ENCODE data around the gene SLC2A1. TPM values are rescaled to one million over a fixed set of nuclear protein-coding genes. Genes with fewer than 3 reads are reported as not detected.

The SLC2A1 gene
- total RNA-seq, 4 donors from 2014 or later, result 238 to 883 (median 448) TPM

DNA sequence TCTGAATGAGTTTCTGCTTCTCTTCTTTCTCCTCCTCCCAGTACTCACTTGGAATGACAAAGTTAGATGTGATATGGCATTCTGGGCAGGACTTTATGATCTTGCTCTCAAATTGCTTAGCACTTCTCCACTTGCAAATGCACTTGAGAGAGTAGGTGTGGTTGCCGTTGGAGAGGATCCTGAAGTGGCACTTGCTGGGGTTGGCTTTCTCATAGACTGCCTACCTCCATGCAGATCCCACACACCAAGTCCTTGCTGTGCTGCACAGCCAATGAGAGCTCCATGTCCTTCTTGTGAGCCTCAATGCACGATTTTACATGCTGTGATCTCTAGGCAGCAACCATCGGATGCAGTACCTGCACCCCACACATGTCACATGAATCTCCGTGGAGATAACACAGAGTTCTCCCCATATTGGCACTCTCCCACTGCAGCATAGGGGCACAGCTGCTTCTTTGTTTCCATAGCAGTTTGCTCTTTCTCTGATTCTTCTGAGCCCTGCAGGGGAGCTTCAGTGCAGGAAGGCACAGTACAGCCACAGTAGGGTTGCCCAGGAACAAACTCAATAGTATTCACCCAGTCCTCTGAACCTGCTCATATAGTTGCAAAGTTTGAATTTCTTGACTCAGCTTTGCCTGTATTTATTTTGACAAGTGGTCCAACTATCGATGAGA, 67.1 kb downstream of the SLC2A1 start:
- Histone ChIP-seq H3K9me3 (no peaks in the 10 kb centered on the region), H3K27ac (no peak overlapping the region), H3K36me3 (no peaks in the 10 kb centered on the region), H3K4me1 (no peaks in the 10 kb centered on the region), H3K4me3 (no peak overlapping the region), H3K27me3 (peaks cover 0 to 3% (median 0%) of the 10 kb centered on the region in 4 donors)
- 64 to 69% methylated on average over 4 to 5 of the region's 5 CpGs for WGBS, 2 donors
- DNase-seq, result no peak
- intact Hi-C loops (cut with DNase I), result no loop called here
- TF ChIP-seq, protein P1, sequence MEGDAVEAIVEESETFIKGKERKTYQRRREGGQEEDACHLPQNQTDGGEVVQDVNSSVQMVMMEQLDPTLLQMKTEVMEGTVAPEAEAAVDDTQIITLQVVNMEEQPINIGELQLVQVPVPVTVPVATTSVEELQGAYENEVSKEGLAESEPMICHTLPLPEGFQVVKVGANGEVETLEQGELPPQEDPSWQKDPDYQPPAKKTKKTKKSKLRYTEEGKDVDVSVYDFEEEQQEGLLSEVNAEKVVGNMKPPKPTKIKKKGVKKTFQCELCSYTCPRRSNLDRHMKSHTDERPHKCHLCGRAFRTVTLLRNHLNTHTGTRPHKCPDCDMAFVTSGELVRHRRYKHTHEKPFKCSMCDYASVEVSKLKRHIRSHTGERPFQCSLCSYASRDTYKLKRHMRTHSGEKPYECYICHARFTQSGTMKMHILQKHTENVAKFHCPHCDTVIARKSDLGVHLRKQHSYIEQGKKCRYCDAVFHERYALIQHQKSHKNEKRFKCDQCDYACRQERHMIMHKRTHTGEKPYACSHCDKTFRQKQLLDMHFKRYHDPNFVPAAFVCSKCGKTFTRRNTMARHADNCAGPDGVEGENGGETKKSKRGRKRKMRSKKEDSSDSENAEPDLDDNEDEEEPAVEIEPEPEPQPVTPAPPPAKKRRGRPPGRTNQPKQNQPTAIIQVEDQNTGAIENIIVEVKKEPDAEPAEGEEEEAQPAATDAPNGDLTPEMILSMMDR (IDR thresholded peaks at IDR 0.05), result no peak
- no peak for TF ChIP-seq POLR2A (IDR thresholded peaks at IDR 0.05)

DNA sequence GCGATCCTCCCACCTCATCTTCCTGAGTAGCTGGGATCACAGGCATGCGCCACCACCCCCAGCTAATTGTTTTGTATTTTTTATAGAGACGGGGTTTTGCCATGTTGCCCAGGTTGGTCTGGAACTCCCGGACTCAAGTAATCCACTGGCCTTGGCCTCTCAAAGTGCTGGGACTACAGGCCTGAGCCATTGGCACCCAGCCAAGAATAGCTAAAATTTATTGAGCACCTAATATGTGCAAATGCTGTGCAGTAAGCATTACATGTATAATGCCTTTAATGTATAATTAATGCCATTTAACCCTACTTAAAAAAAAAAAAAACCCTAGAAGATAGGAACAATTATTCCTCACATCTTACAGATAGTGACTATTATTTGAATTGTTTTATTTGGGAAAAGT, 69.4 kb downstream of the SLC2A1 start:
- WGBS, 2 donors, result 94 to 96% methylated on average over 2 to 3 of the region's 4 CpGs
- H3K27ac ChIP-seq, result no peak overlapping the region
- no peak overlapping the region for H3K4me3 ChIP-seq
- H3K27me3 ChIP-seq, result peaks cover 0 to 8% (median 0%) of the 10 kb centered on the region in 4 donors
- H3K36me3 ChIP-seq, result no peaks in the 10 kb centered on the region
- intact Hi-C loops (cut with DNase I), result no loop called here
- no peaks in the 10 kb centered on the region for H3K9me3 ChIP-seq
- no peak for TF ChIP-seq POLR2A (IDR thresholded peaks at IDR 0.05)
- TF ChIP-seq, protein P1 (IDR thresholded peaks at IDR 0.05), result no peak
- H3K4me1 ChIP-seq, result no peaks in the 10 kb centered on the region
- DNase-seq, result no peak

DNA sequence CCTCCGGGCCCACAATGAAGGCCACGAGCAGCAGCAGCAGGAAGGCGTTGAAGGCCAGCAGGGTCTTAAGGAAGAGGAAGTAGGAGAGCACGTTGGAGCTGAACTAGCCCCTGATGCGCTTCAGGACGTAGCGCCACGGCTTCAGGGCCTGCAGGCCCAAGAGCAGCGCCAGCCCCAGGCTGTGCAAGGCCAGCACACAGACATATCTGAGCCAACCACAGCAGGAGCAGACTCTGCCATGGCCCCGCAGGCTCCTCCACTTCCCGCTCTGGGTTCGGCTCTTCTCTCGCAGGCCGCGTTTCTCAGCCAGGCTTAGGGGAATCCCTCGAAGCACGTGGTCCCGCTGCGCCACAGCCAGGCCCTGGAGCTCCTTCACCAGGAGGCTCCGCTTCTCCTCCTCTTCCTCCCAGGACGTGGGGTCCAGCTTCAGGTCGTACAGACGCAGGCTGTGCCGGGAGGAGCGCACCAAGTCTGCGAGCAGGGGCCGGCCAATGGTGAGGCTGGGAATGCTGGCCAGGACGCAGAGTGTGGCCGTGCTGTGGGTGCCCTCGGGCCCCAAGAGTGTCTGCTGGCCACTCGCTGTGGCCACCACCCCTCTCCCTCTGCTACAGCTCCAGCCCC, 70.5 kb downstream of the SLC2A1 start:
- WGBS, 2 donors, result 60 to 90% methylated on average over 1 to 15 of the region's 31 CpGs
- Histone ChIP-seq H3K27me3 (peaks cover 0 to 8% (median 0%) of the 10 kb centered on the region in 4 donors), H3K4me1 (no peaks in the 10 kb centered on the region), H3K36me3 (no peaks in the 10 kb centered on the region), H3K27ac (no peak overlapping the region), H3K9me3 (no peaks in the 10 kb centered on the region), H3K4me3 (no peak overlapping the region)
- TF ChIP-seq, protein P1 (IDR thresholded peaks at IDR 0.05), result no peak
- no peak for TF ChIP-seq POLR2A (IDR thresholded peaks at IDR 0.05)
- intact Hi-C loops (cut with DNase I), result no loop called here
- no peak for DNase-seq

DNA sequence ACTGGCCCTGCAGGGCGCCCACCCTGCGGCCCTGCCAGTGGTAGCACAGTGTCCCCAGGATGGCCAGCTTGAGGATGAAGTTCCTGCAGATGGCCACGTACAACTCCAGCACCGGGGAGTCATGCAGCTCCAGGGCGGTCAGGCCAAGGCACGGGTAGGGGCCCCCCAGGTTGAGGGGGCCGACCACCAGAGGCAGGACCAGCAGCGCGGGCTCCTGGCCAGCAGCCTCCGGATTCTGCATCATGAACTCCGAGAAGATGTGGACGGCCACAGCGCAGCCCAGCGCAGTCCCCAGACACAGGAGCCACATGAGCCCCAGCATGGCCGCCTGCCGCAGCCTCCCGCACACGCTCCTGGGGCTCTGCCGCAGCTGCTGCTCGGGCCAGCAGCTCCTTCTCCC, 71.3 kb downstream of the SLC2A1 start:
- Histone ChIP-seq H3K36me3 (no peaks in the 10 kb centered on the region), H3K4me3 (no peak overlapping the region), H3K9me3 (no peaks in the 10 kb centered on the region), H3K4me1 (no peaks in the 10 kb centered on the region), H3K27me3 (peaks cover 0 to 8% (median 0%) of the 10 kb centered on the region in 4 donors), H3K27ac (no peak overlapping the region)
- TF ChIP-seq, protein P1 (IDR thresholded peaks at IDR 0.05), result no peak
- no peak for TF ChIP-seq POLR2A (IDR thresholded peaks at IDR 0.05)
- 92 to 95% methylated on average over 4 to 6 of the region's 20 CpGs for WGBS, 2 donors
- intact Hi-C loops (cut with DNase I), result no loop called here
- no peak for DNase-seq

DNA sequence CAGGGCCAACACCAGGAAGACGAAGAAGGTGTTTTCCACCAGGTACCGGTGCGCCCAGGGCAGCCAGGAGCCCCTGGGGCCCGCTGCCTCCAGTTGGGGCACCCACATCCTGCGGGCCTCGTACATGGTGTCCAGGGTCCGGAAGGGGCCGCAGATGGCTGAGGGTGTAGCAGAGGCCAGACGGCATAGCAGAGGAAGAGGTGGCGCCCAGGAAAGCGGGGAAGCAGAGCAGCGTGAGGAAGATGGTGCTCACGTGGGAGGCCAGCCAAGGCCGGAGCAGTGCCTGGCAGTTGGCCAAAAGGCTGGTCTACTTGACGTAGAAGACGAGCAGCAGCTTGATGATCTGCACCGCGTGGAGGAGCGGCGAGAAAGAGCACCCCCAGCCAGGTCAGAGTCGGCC, 71.9 kb downstream of the SLC2A1 start:
- intact Hi-C loops (cut with DNase I), result no loop called here
- TF ChIP-seq, protein P1 (IDR thresholded peaks at IDR 0.05), result no peak
- TF ChIP-seq POLR2A (IDR thresholded peaks at IDR 0.05), result no peak
- peaks cover 0 to 8% (median 0%) of the 10 kb centered on the region in 4 donors for H3K27me3 ChIP-seq
- H3K4me3 ChIP-seq, result no peak overlapping the region
- H3K27ac ChIP-seq, result no peak overlapping the region
- no peaks in the 10 kb centered on the region for H3K4me1 ChIP-seq
- WGBS, 2 donors, result 54 to 79% methylated on average over 13 to 17 of the region's 21 CpGs
- no peak for DNase-seq
- H3K36me3 ChIP-seq, result no peaks in the 10 kb centered on the region
- H3K9me3 ChIP-seq, result no peaks in the 10 kb centered on the region
